ENCODE data around the gene MALT1.

MALT1 gene

GRCh38 chr18:58779529-58779928 is 108.3 kb downstream of the MALT1 start:
- DNase-seq, result no peak

GRCh38 chr18:58780045-58780444 is 108.8 kb downstream of the MALT1 start:
- DNase-seq, result no peak

GRCh38 chr18:58781627-58782194 is 110.4 kb downstream of the MALT1 start:
- peak; percentile 75 for DNase-seq

- no peak for DNase-seq
Measured at GRCh38 chr18:58784601-58785137, 113.4 kb downstream of the MALT1 start.

- DNase-seq, result no peak
Measured at GRCh38 chr18:58785171-58785805, 114.0 kb downstream of the MALT1 start.

GRCh38 chr18:58785870-58786269 is 114.6 kb downstream of the MALT1 start:
- DNase-seq, result no peak

GRCh38 chr18:58787536-58788149 is 116.4 kb downstream of the MALT1 start:
- no peak for DNase-seq

GRCh38 chr18:58788470-58788869 is 117.2 kb downstream of the MALT1 start:
- DNase-seq, result no peak

- DNase-seq, result no peak
Measured at GRCh38 chr18:58788971-58789875, 118.0 kb downstream of the MALT1 start.

- DNase-seq, result no peak
Measured at GRCh38 chr18:58789876-58790240, 118.6 kb downstream of the MALT1 start.

GRCh38 chr18:58792086-58792485 is 120.8 kb downstream of the MALT1 start:
- no peak for DNase-seq

GRCh38 chr18:58793361-58793760 is 122.1 kb downstream of the MALT1 start:
- DNase-seq, result no peak

GRCh38 chr18:58796220-58796619 is 125.0 kb downstream of the MALT1 start:
- no peak for DNase-seq

- DNase-seq, result no peak
Measured at GRCh38 chr18:58800582-58800981, 129.3 kb downstream of the MALT1 start.

GRCh38 chr18:58802959-58803358 is 131.7 kb downstream of the MALT1 start:
- no peak for DNase-seq

- no peak for DNase-seq
Measured at GRCh38 chr18:58803978-58804377, 132.7 kb downstream of the MALT1 start.

All from NCI-H345 (cell line).